Transverse colon (tissue), 3 donors: ENCODE results near the gene DUS4L.

Source experiments
- EP300 ChIP-seq: sonication (generic); formaldehyde crosslinking; IDR thresholded peaks from one replicate; pipeline ENCODE4 v1.6.1; 2017; ENCODE audit warnings: antibody characterized with exemption, low read depth
- TF ChIP-seq, protein P1 (sequence below), 5 experiments: fragments of 200-600 bp in 3 of 5; fragments of 450-650 bp in 2 of 5; sonication (generic) in 3 of 5; IDR thresholded peaks; 1 replicate in 2 of 5; 2 replicates in 3 of 5; pipeline ENCODE4 v1.5.1; 2016 to 2017; ENCODE audit warnings: antibody characterized with exemption in 5 of 5, inconsistent platforms in 3 of 5, mild to moderate bottlenecking in 2 of 5, moderate library complexity in 1 of 5

GRCh38 chr7:107538001-107538400 is 25.8 kb upstream of the DUS4L start:
- TF ChIP-seq, protein P1, sequence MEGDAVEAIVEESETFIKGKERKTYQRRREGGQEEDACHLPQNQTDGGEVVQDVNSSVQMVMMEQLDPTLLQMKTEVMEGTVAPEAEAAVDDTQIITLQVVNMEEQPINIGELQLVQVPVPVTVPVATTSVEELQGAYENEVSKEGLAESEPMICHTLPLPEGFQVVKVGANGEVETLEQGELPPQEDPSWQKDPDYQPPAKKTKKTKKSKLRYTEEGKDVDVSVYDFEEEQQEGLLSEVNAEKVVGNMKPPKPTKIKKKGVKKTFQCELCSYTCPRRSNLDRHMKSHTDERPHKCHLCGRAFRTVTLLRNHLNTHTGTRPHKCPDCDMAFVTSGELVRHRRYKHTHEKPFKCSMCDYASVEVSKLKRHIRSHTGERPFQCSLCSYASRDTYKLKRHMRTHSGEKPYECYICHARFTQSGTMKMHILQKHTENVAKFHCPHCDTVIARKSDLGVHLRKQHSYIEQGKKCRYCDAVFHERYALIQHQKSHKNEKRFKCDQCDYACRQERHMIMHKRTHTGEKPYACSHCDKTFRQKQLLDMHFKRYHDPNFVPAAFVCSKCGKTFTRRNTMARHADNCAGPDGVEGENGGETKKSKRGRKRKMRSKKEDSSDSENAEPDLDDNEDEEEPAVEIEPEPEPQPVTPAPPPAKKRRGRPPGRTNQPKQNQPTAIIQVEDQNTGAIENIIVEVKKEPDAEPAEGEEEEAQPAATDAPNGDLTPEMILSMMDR (IDR thresholded peaks at IDR 0.05) = no peak
- TF ChIP-seq EP300 = no peak
